ENCODE data around the gene ELMO3. TPM values are rescaled to one million over a fixed set of nuclear protein-coding genes. Genes with fewer than 3 reads are reported as not detected.

The ELMO3 gene
- total RNA-seq, 4 donors from 2014 or later: 1.9 to 4.2 (median 3.1) TPM

DNA sequence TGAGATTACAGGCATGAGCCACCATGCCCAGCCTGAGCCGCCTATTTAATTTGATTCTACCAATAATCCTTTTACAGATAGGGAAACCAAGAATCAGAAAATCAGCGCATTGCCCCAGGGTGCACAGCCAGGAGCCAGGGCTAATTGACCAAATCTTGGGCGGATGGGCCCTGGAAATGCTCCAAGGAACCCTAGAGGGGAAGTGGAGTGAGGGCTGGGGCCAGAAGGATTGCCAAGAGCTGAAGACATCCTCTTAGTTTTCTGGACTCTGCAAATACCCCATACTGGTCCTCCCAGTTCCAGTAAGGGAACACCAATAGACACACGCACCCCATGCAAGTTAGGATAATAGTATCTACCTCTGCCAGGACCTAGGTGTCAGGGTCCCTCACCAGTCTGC lies 44.5 kb downstream of the ELMO3 start:
- ATAC-seq (ENCODE audit: low FRiP score): no peak
- TF ChIP-seq, protein P1, sequence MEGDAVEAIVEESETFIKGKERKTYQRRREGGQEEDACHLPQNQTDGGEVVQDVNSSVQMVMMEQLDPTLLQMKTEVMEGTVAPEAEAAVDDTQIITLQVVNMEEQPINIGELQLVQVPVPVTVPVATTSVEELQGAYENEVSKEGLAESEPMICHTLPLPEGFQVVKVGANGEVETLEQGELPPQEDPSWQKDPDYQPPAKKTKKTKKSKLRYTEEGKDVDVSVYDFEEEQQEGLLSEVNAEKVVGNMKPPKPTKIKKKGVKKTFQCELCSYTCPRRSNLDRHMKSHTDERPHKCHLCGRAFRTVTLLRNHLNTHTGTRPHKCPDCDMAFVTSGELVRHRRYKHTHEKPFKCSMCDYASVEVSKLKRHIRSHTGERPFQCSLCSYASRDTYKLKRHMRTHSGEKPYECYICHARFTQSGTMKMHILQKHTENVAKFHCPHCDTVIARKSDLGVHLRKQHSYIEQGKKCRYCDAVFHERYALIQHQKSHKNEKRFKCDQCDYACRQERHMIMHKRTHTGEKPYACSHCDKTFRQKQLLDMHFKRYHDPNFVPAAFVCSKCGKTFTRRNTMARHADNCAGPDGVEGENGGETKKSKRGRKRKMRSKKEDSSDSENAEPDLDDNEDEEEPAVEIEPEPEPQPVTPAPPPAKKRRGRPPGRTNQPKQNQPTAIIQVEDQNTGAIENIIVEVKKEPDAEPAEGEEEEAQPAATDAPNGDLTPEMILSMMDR (IDR thresholded peaks at IDR 0.05): no peak
- DNase-seq (ENCODE audit: low spot score): no peak

DNA sequence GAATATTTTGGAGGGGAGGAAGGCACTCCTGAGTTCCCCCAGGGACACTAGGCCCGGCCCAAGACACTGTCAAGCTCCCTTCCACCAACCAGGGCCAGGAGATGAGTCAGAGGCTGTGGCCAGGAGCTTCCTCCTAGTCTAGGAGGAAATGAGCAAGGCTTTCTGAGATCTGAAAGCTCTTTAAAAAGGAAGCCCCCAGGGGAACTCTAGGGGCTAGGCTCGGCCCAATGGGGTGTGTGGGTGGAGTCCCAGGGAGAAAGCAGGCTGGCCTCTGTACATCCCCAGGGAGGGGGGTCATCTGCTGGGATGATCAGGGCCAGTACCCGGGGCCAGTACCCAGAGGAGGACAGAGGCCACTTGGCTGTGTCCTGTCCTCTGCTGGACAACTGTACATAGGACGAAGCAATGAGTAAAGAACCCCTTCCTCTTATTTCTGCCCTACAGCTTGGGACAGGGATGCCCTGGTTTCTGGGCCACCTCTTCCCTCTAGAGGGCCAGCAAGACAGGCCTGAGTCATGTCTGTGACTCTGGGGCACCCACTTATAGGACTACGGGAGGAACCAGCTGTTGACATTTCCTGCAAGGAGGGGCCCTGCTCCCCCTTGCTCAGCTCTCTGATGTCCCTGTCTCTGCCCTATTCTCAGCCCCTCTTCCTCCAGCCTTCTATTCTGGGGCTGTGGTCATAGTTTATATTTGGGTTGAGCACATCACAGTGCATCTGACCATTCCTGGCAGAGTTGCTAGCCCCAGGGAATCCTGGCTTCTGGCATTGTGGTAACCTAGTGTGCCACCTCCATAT lies 45.7 kb downstream of the ELMO3 start:
- TF ChIP-seq, protein P1 (IDR thresholded peaks at IDR 0.05): no peak
- no peak for ATAC-seq (ENCODE audit: low FRiP score)
- peak; percentile 37 for DNase-seq (ENCODE audit: low spot score)

DNA sequence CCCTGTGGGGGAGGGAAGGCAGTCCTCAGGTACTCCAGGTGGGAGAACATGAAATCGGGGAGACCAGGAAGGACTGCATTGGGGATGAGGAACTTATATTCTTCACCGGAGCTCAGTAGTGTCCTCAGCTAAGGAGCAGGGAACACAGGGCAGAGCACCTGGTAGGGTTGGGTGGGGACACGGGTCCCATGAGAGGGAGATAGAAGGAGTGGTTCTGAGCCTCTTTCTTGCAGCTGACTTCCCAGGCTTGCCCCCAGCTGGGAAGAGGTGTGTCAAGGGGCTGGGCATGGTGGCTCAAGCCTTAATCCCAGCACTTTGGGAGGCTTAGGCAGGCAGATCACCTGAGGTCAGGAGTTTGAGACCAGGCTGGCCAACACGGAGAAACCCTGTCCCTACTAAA lies 46.3 kb downstream of the ELMO3 start:
- no peak for DNase-seq (ENCODE audit: low spot score)
- TF ChIP-seq, protein P1 (IDR thresholded peaks at IDR 0.05): no peak
- ATAC-seq (ENCODE audit: low FRiP score): no peak

DNA sequence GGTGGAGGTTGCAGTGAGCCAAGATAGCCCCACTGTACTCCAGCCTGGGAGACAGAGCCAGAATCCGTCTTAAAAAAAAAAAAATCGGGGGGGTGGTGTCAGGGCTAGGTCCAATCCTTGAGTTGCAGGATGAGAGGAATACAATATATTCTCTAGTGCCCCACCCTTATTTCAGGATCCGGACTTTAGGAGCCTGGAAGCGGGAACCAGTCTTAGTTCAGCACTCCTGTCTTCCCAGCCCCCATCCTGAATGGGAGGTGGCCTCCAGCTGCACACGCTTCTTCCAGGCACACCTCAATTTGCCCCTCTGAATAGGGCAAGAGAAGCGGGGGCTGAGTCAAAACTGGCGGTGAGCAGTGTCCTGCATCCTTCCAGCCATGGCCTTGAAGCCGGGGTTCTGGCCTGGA lies 46.7 kb downstream of the ELMO3 start:
- TF ChIP-seq, protein P1 (IDR thresholded peaks at IDR 0.05): no peak
- DNase-seq (ENCODE audit: low spot score) (no peak), ATAC-seq (ENCODE audit: low FRiP score) (peak; percentile 5)

DNA sequence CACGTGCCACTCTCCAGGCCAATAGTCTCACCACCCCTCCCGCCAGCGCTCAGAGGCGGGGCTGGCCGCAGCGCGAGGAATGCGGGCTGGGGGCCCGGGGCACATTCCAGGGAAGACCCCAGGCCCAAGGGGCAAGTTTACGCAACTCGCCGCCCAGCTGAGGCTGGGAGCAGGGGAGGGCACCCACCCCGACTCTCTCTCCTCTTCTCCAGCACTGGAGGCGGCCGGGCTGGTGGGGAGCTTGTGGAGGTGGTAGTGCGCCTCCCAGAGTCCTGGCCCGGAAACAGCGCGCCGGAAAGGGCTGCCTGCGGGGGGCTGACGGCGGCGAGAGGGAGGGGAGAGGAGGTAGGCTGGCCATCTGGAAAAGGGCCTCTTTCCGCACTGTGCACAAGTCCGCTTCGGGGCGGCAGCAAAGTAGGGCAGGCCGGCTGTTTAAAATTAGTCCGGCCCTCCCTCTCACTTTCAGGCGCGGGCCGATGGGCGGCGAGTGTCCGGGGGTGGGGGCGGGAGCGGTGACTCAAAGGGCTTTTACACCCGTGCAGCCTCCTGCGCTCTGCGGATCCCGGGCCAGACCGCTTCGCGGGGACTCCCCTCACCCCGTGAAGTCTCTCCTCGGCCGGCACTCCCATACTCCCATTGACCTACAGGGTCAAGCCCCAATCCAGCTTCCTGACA lies 47.3 kb downstream of the ELMO3 start:
- DNase-seq (ENCODE audit: low spot score) (peak; percentile 63), ATAC-seq (ENCODE audit: low FRiP score) (peak; percentile 43)
- TF ChIP-seq, protein P1 (IDR thresholded peaks at IDR 0.05): no peak

DNA sequence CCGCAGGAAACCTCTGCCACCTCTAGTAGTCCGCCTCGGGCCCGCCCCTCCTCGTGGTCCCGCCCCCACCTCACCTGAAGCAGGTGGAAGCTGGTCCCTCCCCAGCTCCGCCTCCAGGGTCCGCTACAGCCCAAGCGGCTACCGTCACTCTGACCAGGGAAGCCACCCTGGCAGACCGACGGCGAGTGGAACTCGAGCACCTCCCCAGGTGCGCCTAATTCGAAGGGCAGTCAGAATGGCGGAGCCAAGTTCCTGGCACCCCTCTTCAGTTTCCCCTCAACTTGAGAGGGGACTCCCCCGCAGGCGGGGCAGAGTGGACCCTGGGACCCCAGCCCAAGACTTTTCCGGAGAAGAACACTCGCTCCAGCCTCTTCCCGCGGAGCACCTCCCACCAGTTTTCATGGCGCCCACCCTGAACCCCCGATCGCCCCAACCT lies 47.8 kb downstream of the ELMO3 start:
- TF ChIP-seq, protein P1 (IDR thresholded peaks at IDR 0.05): no peak
- ATAC-seq (ENCODE audit: low FRiP score): peak; percentile 27
- peak; percentile 35 for DNase-seq (ENCODE audit: low spot score)

All from omental fat pad (tissue), 4 donors.